Body of pancreas (tissue), 4 donors: Measurements from ENCODE around the gene TBC1D19.

Experiments used
- POLR2A ChIP-seq, 3 donors: fragments of 450-650 bp; IDR thresholded peaks; one replicate each; pipeline ENCODE4 v1.6.1; 2016; ENCODE audit warnings: antibody characterized with exemption in 3 of 3, mild to moderate bottlenecking in 2 of 3
- TF ChIP-seq, protein P1 (sequence below), 7 experiments: fragments of 450-650 bp in 4 of 7; fragments of 200-600 bp in 3 of 7; sonication (generic) in 3 of 7; IDR thresholded peaks; one replicate each; pipeline ENCODE4 v1.5.1; 2016 to 2019; ENCODE audit warnings: antibody characterized with exemption in 7 of 7

- TF ChIP-seq, protein P1, sequence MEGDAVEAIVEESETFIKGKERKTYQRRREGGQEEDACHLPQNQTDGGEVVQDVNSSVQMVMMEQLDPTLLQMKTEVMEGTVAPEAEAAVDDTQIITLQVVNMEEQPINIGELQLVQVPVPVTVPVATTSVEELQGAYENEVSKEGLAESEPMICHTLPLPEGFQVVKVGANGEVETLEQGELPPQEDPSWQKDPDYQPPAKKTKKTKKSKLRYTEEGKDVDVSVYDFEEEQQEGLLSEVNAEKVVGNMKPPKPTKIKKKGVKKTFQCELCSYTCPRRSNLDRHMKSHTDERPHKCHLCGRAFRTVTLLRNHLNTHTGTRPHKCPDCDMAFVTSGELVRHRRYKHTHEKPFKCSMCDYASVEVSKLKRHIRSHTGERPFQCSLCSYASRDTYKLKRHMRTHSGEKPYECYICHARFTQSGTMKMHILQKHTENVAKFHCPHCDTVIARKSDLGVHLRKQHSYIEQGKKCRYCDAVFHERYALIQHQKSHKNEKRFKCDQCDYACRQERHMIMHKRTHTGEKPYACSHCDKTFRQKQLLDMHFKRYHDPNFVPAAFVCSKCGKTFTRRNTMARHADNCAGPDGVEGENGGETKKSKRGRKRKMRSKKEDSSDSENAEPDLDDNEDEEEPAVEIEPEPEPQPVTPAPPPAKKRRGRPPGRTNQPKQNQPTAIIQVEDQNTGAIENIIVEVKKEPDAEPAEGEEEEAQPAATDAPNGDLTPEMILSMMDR (IDR thresholded peaks at IDR 0.05) = no peak
- TF ChIP-seq POLR2A (IDR thresholded peaks at IDR 0.05) = no peak
Measured at GRCh38 chr4:26573389-26573794, 10.5 kb upstream of the TBC1D19 start.
